Lower leg skin (tissue), 4 donors: ENCODE results near the gene RARB. TPM values are rescaled to one million over a fixed set of nuclear protein-coding genes. Genes with fewer than 3 reads are reported as not detected.

Experiments used
- DNase-seq, 2 donors: peaks; one replicate each; pipeline ENCODE4 v3.0.0-alpha.2; 2019; ENCODE audit warnings: low spot score in 2 of 2
- H3K4me3 ChIP-seq: fragments of 200-600 bp; sonication (generic); 2 replicates; pipeline ENCODE4 v1.5.1; 2017; ENCODE audit warnings: mild to moderate bottlenecking, low read depth; ENCODE audit not compliant: poor library complexity, severe bottlenecking
- CTCF ChIP-seq, 3 donors: fragments of 450-650 bp; IDR thresholded peaks; one replicate each; pipeline ENCODE4 v1.5.1; 2016; ENCODE audit warnings: antibody characterized with exemption in 3 of 3, mild to moderate bottlenecking in 3 of 3, moderate library complexity in 2 of 3
- POLR2A ChIP-seq, 2 donors: fragments of 450-650 bp; IDR thresholded peaks; one replicate each; pipeline ENCODE4 v1.6.1; 2016 to 2017; ENCODE audit warnings: antibody characterized with exemption in 2 of 2, mild to moderate bottlenecking in 1 of 2, moderate library complexity in 1 of 2
- WGBS, 2 donors: methylation state at CpG; one replicate each; pipeline ENCODE4 v1.1.5; 2018; 5-methylcytosine and 5-hydroxymethylcytosine counted together
- intact Hi-C: fragments of 100-400 bp; cut with DNase I; formaldehyde crosslinking; loops from one replicate; pipeline ENCODE4 v1.15.0; 2023; ENCODE audit warnings: low total_unique reads
- total RNA-seq, 4 donors: library from RNA; depleted of rRNA; stranded (reverse); fragments of >200 nt; gene quantifications; one replicate each; pipeline ENCODE4 v1.1.0, GENCODE V29; 2016

The RARB gene
- total RNA-seq, 4 donors from 2014 or later, result 0.34 to 6.5 (median 4.4) TPM; not detected in 1

GRCh38 chr3:25481386-25481785, 53.3 kb downstream of the RARB start:
- H3K4me3 ChIP-seq, result no peak overlapping the region
- intact Hi-C loops, result no loop called here
- 46 to 70% methylated on average over 1 of the region's 1 CpG for WGBS, 2 donors
- TF ChIP-seq CTCF (IDR thresholded peaks at IDR 0.05), result no peak
- no peak for TF ChIP-seq POLR2A (IDR thresholded peaks at IDR 0.05)
- no peak for DNase-seq

GRCh38 chr3:25483456-25483855, 55.4 kb downstream of the RARB start:
- 85 to 97% methylated on average over 1 of the region's 1 CpG for WGBS, 2 donors
- no peak overlapping the region for H3K4me3 ChIP-seq
- TF ChIP-seq POLR2A (IDR thresholded peaks at IDR 0.05) (no peak), CTCF (IDR thresholded peaks at IDR 0.05) (no peak)
- DNase-seq, result no peak
- intact Hi-C loops, result no loop called here

DNA sequence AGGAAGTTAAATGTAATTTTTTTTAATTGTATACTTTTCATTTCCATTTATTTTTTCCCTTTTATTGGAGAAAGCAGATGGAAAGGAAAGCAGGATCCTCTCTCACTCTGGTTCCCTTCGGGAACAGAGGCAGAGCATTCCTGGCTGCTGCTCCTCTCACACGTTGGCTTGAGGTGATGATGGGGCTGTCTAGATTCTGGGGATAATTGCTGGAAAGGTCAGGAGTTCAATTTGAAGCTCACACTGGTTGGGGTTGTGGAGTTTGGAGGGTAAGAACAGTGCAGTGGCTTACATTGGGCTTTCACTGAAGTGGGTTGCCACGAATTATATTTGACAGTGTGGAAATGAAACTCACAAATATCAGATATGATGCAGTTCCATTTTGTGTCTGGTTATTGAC, 57.6 kb downstream of the RARB start:
- no peak for TF ChIP-seq POLR2A (IDR thresholded peaks at IDR 0.05)
- no peak for TF ChIP-seq CTCF (IDR thresholded peaks at IDR 0.05)
- DNase-seq, result no peak
- intact Hi-C loops, result no loop called here
- H3K4me3 ChIP-seq, result no peak overlapping the region
- 71 to 73% methylated on average over 3 of the region's 3 CpGs for whole genome bisulfite sequencing, 2 donors

GRCh38 chr3:25486932-25487331, 58.9 kb downstream of the RARB start:
- 75 to 80% methylated on average over 6 of the region's 6 CpGs for WGBS, 2 donors
- no peak overlapping the region for H3K4me3 ChIP-seq
- no peak for DNase-seq
- intact Hi-C loops, result no loop called here
- TF ChIP-seq CTCF (IDR thresholded peaks at IDR 0.05) (no peak), POLR2A (IDR thresholded peaks at IDR 0.05) (no peak)

DNA sequence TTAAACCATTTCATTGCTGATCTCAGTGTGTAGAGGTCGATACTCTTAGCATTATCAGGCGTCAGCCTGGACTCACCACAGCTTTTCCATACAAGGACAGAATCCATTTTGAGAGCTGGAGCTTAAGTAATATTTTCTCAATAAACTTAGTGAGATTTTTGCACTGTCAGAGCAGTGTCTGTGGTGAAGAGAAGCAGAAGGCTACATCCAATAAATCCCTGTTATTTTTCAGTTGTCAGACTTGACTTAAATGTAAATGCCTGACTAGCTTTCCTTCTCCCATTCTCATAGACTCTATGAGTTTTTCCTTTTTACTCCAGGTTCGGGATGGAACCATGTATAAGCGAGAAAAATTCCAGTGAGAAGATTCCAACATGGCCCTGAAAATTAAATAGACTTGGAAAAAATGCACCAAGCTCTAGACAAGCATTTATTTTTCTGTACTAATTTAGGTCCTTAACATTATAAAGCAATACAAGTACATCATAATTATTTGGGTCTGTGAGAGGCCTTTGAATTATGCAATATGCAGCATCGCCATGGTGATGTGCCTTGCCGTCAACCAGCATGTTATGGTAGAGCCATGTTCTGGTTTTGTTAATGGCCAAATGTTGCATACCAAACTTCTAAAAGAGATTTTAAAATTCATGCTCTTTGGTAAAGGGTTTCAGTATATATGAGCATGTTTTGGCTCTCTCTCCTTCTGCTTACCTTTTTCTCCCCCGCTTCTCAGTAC, 62.0 kb downstream of the RARB start:
- intact Hi-C loops, result no loop called here
- TF ChIP-seq POLR2A (IDR thresholded peaks at IDR 0.05) (no peak), CTCF (IDR thresholded peaks at IDR 0.05) (no peak)
- WGBS, 2 donors, result 81% methylated on average over 7 of the region's 7 CpGs
- no peak overlapping the region for H3K4me3 ChIP-seq
- no peak for DNase-seq

GRCh38 chr3:25493246-25493645, 65.2 kb downstream of the RARB start:
- TF ChIP-seq POLR2A (IDR thresholded peaks at IDR 0.05) (no peak), CTCF (IDR thresholded peaks at IDR 0.05) (no peak)
- WGBS, 2 donors, result 70 to 77% methylated on average over 3 of the region's 3 CpGs
- no peak overlapping the region for H3K4me3 ChIP-seq
- DNase-seq, result no peak
- intact Hi-C loops, result no loop called here
